Measurements from ENCODE around the gene C20orf96. TPM values are rescaled to one million over a fixed set of nuclear protein-coding genes. Genes with fewer than 3 reads are reported as not detected.
A peak's percentile ranks its signal among the peaks of the same experiment; 100 is the strongest.

Gene C20orf96
- total and polyA plus RNA-seq, 2 experiments from 2014 or later = 14.6 to 36.3 TPM

GRCh38 chr20:301886-302848 is 11.6 kb upstream of the C20orf96 start:
- Histone ChIP-seq H3K27me3 (ENCODE audit: insufficient read depth) (no peaks in the 10 kb centered on the region), H4K20me1 (replicated peaks; ENCODE audit: insufficient read depth) (peaks cover 5% of the 10 kb centered on the region; the same call in 1 of the 2 replicates), H3K4me3 (peak overlapping the region; percentile 97), H3K9me2 (ENCODE audit: insufficient read depth) (0 out of 2 replicates have a peak, but pooled peaks cover 3% of the 10 kb centered on the region), H3K4me1 (ENCODE audit: insufficient read depth) (peaks cover 30% of the 10 kb centered on the region), H3K36me3 (ENCODE audit: insufficient read depth) (no peaks in the 10 kb centered on the region), H2AFZ (no peak overlapping the region), H3K79me2 (replicated peaks; ENCODE audit: insufficient read depth) (peaks cover 31% of the 10 kb centered on the region), H3K4me2 (peak overlapping the region; percentile 81), H3K27ac (ENCODE audit: low read depth) (peak overlapping the region; percentile 98), H3F3A (replicated peaks; ENCODE audit: low read depth) (peaks cover 23% of the 10 kb centered on the region; the same call in 1 of the 2 replicates)
- DNase-seq (ENCODE audit: low spot score) = peak; percentile 50
- Mint-ChIP-seq H3K4me1 (peaks cover 36% of the 10 kb centered on the region), H3K36me3 (ENCODE audit: low read depth) (peaks cover 46% of the 10 kb centered on the region), H3K27ac (peak overlapping the region; percentile 98), H3K4me3 (peak overlapping the region; percentile 10; the same call in 2 of the 3 replicates), H3K27me3 (ENCODE audit: insufficient read depth, low read depth, poor library complexity) (peaks cover 23% of the 10 kb centered on the region), H3K9me3 (peaks cover 2% of the 10 kb centered on the region)
- TF ChIP-seq POLR2AphosphoS5 (IDR thresholded peaks at IDR 0.05; ENCODE audit: low read depth) (no peak), NANOG (IDR thresholded peaks at IDR 0.05; ENCODE audit: borderline replicate concordance) (no peak), JUNB (IDR thresholded peaks at IDR 0.05; ENCODE audit: unreplicated experiment) (no peak), ZNF114 (CRISPR knock-in tag; IDR thresholded peaks at IDR 0.05) (no peak), REST (IDR thresholded peaks at IDR 0.05; ENCODE audit: unreplicated experiment) (no peak), EZH2 (IDR thresholded peaks at IDR 0.05; ENCODE audit: low read depth, unreplicated experiment) (no peak)
- no peak for ATAC-seq

GRCh38 chr20:300345-300990 is 9.9 kb upstream of the C20orf96 start:
- H3K4me1 ChIP-seq (ENCODE audit: insufficient read depth) = peaks cover 36% of the 10 kb centered on the region
- H3K79me2 ChIP-seq (replicated peaks; ENCODE audit: insufficient read depth) = peaks cover 41% of the 10 kb centered on the region
- peak; percentile 42 for TF ChIP-seq NANOG (IDR thresholded peaks at IDR 0.05; ENCODE audit: borderline replicate concordance)
- TF ChIP-seq POLR2AphosphoS5 (IDR thresholded peaks at IDR 0.05; ENCODE audit: low read depth) = peak; percentile 49; the same call in 1 of the 2 replicates
- TF ChIP-seq ETS1 (IDR thresholded peaks at IDR 0.05) = no peak
- peaks cover 50% of the 10 kb centered on the region for H3K36me3 Mint-ChIP-seq (ENCODE audit: low read depth)
- peak overlapping the region; percentile 98 for H3K27ac ChIP-seq (ENCODE audit: low read depth)
- H3K4me2 ChIP-seq = peak overlapping the region; percentile 81
- H3K4me3 ChIP-seq = peak overlapping the region; percentile 97
- DNase-seq (ENCODE audit: low spot score) = peak; percentile 82
- H3K36me3 ChIP-seq (ENCODE audit: insufficient read depth) = no peaks in the 10 kb centered on the region
- peak overlapping the region; percentile 98 for H3K27ac Mint-ChIP-seq
- H3F3A ChIP-seq (replicated peaks; ENCODE audit: low read depth) = peaks cover 33% of the 10 kb centered on the region
- H3K27me3 Mint-ChIP-seq (ENCODE audit: insufficient read depth, low read depth, poor library complexity) = peaks cover 33% of the 10 kb centered on the region
- peaks cover 13% of the 10 kb centered on the region for H3K27me3 ChIP-seq (ENCODE audit: insufficient read depth)
- H2AFZ ChIP-seq = no peak overlapping the region
- peaks cover 5% of the 10 kb centered on the region; the same call in 1 of the 2 replicates for H4K20me1 ChIP-seq (replicated peaks; ENCODE audit: insufficient read depth)
- peak overlapping the region; percentile 98 for H3K4me3 Mint-ChIP-seq
- peaks cover 46% of the 10 kb centered on the region for H3K4me1 Mint-ChIP-seq
- H3K9me3 Mint-ChIP-seq = peaks cover 5% of the 10 kb centered on the region
- ATAC-seq = peak; percentile 29
- 0 out of 2 replicates have a peak, but pooled peaks cover 3% of the 10 kb centered on the region for H3K9me2 ChIP-seq (ENCODE audit: insufficient read depth)
